Esophagus muscularis mucosa (tissue), 4 donors: ENCODE measurements around the gene GNG4. TPM values are rescaled to one million over a fixed set of nuclear protein-coding genes. Genes with fewer than 3 reads are reported as not detected.

Experiments
- DNase-seq: peaks from one replicate; pipeline ENCODE4 v3.0.0-alpha.2; 2017; ENCODE audit errors: extremely low spot score
- H3K27ac ChIP-seq, 4 donors: fragments of 200-600 bp; sonication (generic); replicated peaks in 1 of 4; 1 replicate in 3 of 4; 2 replicates in 1 of 4; pipeline ENCODE4 v1.5.1; 2016 to 2019; ENCODE audit warnings: mild to moderate bottlenecking in 1 of 4
- H3K27me3 ChIP-seq, 4 donors: fragments of 200-600 bp; sonication (generic); one replicate each; pipeline versions ENCODE4 v1.5.1 to v1.6.0; 2016 to 2019
- H3K36me3 ChIP-seq, 4 donors: fragments of 200-600 bp; sonication (generic); one replicate each; pipeline ENCODE4 v1.5.1; 2016 to 2019
- H3K4me1 ChIP-seq, 4 donors: fragments of 200-600 bp; sonication (generic); one replicate each; pipeline ENCODE4 v1.5.1; 2016 to 2019
- H3K4me3 ChIP-seq, 4 donors: fragments of 200-600 bp; sonication (generic); 1 replicate in 2 of 4; 2 replicates in 2 of 4; pipeline ENCODE4 v1.5.1; 2016 to 2019; ENCODE audit warnings: mild to moderate bottlenecking in 4 of 4, moderate library complexity in 1 of 4
- H3K9me3 ChIP-seq, 4 donors: fragments of 200-600 bp; sonication (generic); 1 replicate in 3 of 4; 2 replicates in 1 of 4; pipeline ENCODE4 v1.5.1; 2016 to 2019
- CTCF ChIP-seq, 3 experiments: fragments of 200-600 bp in 2 of 3; fragments of 450-650 bp in 1 of 3; sonication (generic) in 2 of 3; IDR thresholded peaks; one replicate each; pipeline ENCODE4 v1.5.1; 2017 to 2019; ENCODE audit warnings: antibody characterized with exemption in 3 of 3, mild to moderate bottlenecking in 2 of 3, moderate library complexity in 1 of 3
- EP300 ChIP-seq: sonication (generic); formaldehyde crosslinking; IDR thresholded peaks from one replicate; pipeline ENCODE4 v1.6.1; 2017; ENCODE audit warnings: antibody characterized with exemption
- POLR2A ChIP-seq: fragments of 450-650 bp; IDR thresholded peaks from one replicate; pipeline ENCODE4 v1.6.1; 2017; ENCODE audit warnings: antibody characterized with exemption, moderate library complexity, mild to moderate bottlenecking, low read depth
- POLR2AphosphoS5 ChIP-seq, 2 donors: sonication (generic); formaldehyde crosslinking; IDR thresholded peaks; one replicate each; pipeline ENCODE4 v1.6.1; 2017; ENCODE audit warnings: antibody characterized with exemption in 2 of 2
- WGBS: methylation state at CpG from one replicate; pipeline ENCODE4 v1.1.5; 2018; 5-methylcytosine and 5-hydroxymethylcytosine counted together
- intact Hi-C: fragments of 100-400 bp; cut with DNase I; formaldehyde crosslinking; loops from one replicate; pipeline ENCODE4 v1.15.1; 2023
- total RNA-seq, 4 donors: library from RNA; depleted of rRNA; stranded (reverse); fragments of >200 nt; gene quantifications; one replicate each; pipeline versions ENCODE4 v1.1.0 to v1.2.1, GENCODE V29; 2016

Gene GNG4
- total RNA-seq, 4 donors from 2014 or later, result 0.42 to 1.5 (median 0.76) TPM

- Histone ChIP-seq H3K4me3 (no peak overlapping the region), H3K36me3 (no peaks in the 10 kb centered on the region), H3K4me1 (no peaks in the 10 kb centered on the region), H3K27ac (no peak overlapping the region), H3K27me3 (peaks cover 0 to 44% (median 2%) of the 10 kb centered on the region in 4 donors), H3K9me3 (no peaks in the 10 kb centered on the region)
- intact Hi-C loops, result no loop called here
- no peak for DNase-seq
- TF ChIP-seq EP300, result no peak
- no peak for TF ChIP-seq POLR2A
- TF ChIP-seq CTCF (IDR thresholded peaks at IDR 0.05), result no peak
- no peak for TF ChIP-seq POLR2AphosphoS5 (IDR thresholded peaks at IDR 0.05)
- 68% methylated on average over 11 of the region's 11 CpGs for WGBS
Measured at GRCh38 chr1:235642943-235643371, 6.6 kb downstream of the GNG4 start.

GRCh38 chr1:235642011-235642942 lies 7.3 kb downstream of the GNG4 start:
- H3K27ac ChIP-seq, result no peak overlapping the region
- DNase-seq, result no peak
- 72% methylated on average over 37 of the region's 47 CpGs for WGBS
- H3K36me3 ChIP-seq, result no peaks in the 10 kb centered on the region
- TF ChIP-seq CTCF (IDR thresholded peaks at IDR 0.05) (no peak), POLR2AphosphoS5 (IDR thresholded peaks at IDR 0.05) (no peak), POLR2A (no peak), EP300 (no peak)
- H3K9me3 ChIP-seq, result no peaks in the 10 kb centered on the region
- H3K4me3 ChIP-seq, result peak overlapping the region in 1 of 4 donors; percentile 29
- H3K27me3 ChIP-seq, result peaks cover 0 to 37% (median 2%) of the 10 kb centered on the region in 4 donors
- no peaks in the 10 kb centered on the region for H3K4me1 ChIP-seq
- intact Hi-C loops, result no loop called here

- intact Hi-C loops, result no loop called here
Measured at GRCh38 chr1:235640580-235640979, 9.0 kb downstream of the GNG4 start.

More at GRCh38 chr1:235640580-235640979, 9.0 kb downstream of the GNG4 start:
- WGBS, result 100% methylated on average over 1 of the region's 12 CpGs
- Histone ChIP-seq H3K27me3 (peaks cover 0 to 31% (median 0%) of the 10 kb centered on the region in 4 donors), H3K9me3 (no peaks in the 10 kb centered on the region), H3K4me1 (no peaks in the 10 kb centered on the region), H3K27ac (no peak overlapping the region), H3K4me3 (no peak overlapping the region), H3K36me3 (no peaks in the 10 kb centered on the region)
- TF ChIP-seq POLR2A, result no peak
- TF ChIP-seq EP300, result no peak
- TF ChIP-seq CTCF (IDR thresholded peaks at IDR 0.05), result no peak
- TF ChIP-seq POLR2AphosphoS5 (IDR thresholded peaks at IDR 0.05), result no peak
- no peak for DNase-seq
